Measurements from ENCODE around the gene AGPS. TPM values are rescaled to one million over a fixed set of nuclear protein-coding genes. Genes with fewer than 3 reads are reported as not detected.

The AGPS gene
- total and polyA plus RNA-seq, 2 of the 13 experiments (the other 11 are each of a cell fraction or from before 2014, with no cell fraction given), result 39.4 to 99.0 TPM

- TF ChIP-seq ZNF605 (CRISPR knock-in tag; IDR thresholded peaks at IDR 0.05) (no peak), RFXAP (CRISPR knock-in tag; IDR thresholded peaks at IDR 0.05; ENCODE audit: borderline replicate concordance) (peak; percentile 93), MZF1 (CRISPR knock-in tag; IDR thresholded peaks at IDR 0.05; ENCODE audit: borderline replicate concordance) (no peak), HMGXB4 (CRISPR knock-in tag; IDR thresholded peaks at IDR 0.05; ENCODE audit: borderline replicate concordance in 1 of 2, low read depth in 1 of 2) (peak; percentile 49 to 59; a peak in 1 of 4 replicates), THAP9 (CRISPR knock-in tag; IDR thresholded peaks at IDR 0.05; ENCODE audit: borderline replicate concordance) (no peak), ZNF597 (CRISPR knock-in tag; IDR thresholded peaks at IDR 0.05) (no peak), ARNTL (CRISPR knock-in tag; IDR thresholded peaks at IDR 0.05) (peak; percentile 82), SKI (IDR thresholded peaks at IDR 0.05; ENCODE audit: partially characterized antibody) (peak; percentile 95), ZNF136 (CRISPR knock-in tag; IDR thresholded peaks at IDR 0.05; ENCODE audit: low read depth) (0 out of 2 replicates have a peak, but pooled peaks have one; percentile 77), IKZF5 (CRISPR knock-in tag; IDR thresholded peaks at IDR 0.05) (peak; percentile 95), DBP (CRISPR knock-in tag; IDR thresholded peaks at IDR 0.05; ENCODE audit: not compliant biosample characterization) (peak; percentile 60), ZNF34 (CRISPR knock-in tag; IDR thresholded peaks at IDR 0.05; ENCODE audit: borderline replicate concordance) (no peak; the same call in 1 of the 2 replicates), ZNF790 (CRISPR knock-in tag; IDR thresholded peaks at IDR 0.05; ENCODE audit: borderline replicate concordance) (no peak), XBP1 (CRISPR knock-in tag; IDR thresholded peaks at IDR 0.05) (0 out of 2 replicates have a peak, but pooled peaks have one; percentile 11), ZKSCAN8 (CRISPR knock-in tag; IDR thresholded peaks at IDR 0.05; ENCODE audit: borderline replicate concordance) (peak; percentile 56; the same call in 1 of the 2 replicates)
Observed at GRCh38 chr2:177397481-177398289, 5.1 kb downstream of the AGPS start (continued).
